LNCAP (cell line): ENCODE results near the gene WIPF1.

Experiments used
- TF ChIP-seq, protein P1 (sequence below): fragments of 450-650 bp; IDR thresholded peaks from 2 replicates; pipeline ENCODE4 v1.5.1; 2017; ENCODE audit warnings: mild to moderate bottlenecking

Gene WIPF1

DNA sequence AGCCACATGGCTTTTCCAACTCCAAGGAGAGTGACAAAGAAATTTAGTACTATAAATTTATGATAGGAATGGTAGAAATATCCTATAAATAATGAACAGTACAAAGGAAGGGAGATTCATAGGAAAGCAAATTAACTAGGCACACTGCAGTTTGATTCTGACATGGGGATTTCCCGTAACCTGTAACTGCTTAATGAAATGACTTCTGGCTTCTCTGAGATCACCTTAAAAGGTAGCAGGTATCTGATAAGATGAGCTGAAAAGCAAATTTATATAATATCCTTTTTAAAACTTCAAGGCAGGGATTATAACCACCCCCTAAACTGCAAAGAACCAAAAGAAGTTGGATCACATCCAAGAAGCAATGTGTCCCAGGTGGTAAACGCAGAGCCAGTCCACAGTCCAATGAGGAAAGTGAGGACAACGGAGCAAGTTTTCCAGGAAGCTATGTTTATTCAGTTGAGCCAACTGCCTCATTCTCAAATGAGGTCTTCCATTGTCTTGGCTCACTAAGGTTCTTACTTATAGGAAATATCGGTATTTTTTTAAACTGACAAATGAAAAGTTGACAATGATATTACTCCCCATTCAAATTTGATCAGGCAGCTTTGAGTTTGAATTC is 43.0 kb downstream of the WIPF1 start:
- TF ChIP-seq, protein P1, sequence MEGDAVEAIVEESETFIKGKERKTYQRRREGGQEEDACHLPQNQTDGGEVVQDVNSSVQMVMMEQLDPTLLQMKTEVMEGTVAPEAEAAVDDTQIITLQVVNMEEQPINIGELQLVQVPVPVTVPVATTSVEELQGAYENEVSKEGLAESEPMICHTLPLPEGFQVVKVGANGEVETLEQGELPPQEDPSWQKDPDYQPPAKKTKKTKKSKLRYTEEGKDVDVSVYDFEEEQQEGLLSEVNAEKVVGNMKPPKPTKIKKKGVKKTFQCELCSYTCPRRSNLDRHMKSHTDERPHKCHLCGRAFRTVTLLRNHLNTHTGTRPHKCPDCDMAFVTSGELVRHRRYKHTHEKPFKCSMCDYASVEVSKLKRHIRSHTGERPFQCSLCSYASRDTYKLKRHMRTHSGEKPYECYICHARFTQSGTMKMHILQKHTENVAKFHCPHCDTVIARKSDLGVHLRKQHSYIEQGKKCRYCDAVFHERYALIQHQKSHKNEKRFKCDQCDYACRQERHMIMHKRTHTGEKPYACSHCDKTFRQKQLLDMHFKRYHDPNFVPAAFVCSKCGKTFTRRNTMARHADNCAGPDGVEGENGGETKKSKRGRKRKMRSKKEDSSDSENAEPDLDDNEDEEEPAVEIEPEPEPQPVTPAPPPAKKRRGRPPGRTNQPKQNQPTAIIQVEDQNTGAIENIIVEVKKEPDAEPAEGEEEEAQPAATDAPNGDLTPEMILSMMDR = no peak

DNA sequence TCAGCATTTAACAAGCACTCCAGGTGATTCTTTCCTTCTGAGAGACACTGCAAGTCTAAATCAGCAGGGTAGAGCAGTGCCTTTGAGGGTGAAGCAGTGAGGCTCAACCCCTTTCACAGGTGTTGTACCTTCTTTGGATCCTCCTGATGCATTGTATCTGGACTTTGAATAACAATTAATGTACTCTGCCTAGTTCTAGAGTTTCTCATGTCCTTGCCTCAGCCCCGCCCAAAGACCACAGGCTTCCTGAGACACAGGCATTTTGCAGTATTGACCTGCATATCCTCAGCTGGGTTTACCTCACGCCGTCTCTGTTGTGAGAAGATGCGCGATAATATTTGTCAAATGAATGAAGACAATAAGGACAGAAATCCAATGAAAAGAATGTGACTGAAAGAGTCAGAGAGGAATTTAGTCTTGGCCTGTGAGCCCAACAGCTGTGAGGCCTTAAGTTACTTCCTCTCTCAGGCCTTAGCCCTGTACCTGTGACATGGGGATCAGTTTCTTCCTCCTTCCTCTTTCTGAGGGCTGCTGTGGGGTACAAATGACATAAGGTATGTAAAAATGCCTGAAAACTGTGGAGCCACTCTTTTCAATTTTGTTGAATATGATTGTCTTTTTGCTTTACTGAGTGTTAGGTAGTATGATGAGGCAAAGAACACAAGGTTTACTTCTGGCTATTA is 43.7 kb downstream of the WIPF1 start:
- TF ChIP-seq, protein P1 = no peak

DNA sequence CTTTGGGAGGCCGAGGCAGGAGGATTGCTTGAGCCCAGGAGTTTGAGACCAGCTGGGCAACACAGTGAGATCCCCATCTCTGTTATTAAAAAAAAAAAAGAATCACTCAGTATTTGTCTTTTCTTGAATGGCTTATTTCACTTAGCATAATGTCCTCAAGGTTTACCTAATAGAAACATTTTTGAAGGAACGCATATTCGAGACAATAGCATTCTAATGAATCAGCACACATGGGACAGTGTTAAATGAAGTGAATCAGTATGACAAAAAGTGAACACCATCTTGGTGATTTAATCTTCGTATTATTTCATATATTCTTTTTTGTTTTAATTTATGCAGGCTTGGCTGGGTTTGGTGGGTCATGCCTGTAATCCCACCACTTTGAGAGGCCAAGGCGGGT is 44.7 kb downstream of the WIPF1 start:
- TF ChIP-seq, protein P1 = no peak

DNA sequence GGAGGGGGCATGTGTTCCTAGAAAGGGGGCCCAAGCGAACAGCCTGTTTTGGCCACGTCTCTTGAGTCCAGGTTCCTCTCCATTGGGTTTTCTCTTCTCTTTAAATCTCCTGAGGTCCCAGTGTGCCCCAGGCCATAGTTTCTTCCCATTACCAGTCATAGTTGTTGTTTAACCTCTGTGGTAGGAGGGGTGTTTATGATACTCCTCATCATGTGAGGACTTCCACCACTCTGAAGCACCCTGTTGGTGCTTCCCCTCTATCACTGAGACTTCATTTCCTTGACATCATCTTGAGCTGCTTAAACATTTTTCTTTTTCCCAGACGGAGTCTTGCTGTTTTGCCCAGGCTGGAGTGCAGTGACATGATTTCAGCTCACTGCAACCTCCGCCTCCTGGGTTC is 45.9 kb downstream of the WIPF1 start:
- TF ChIP-seq, protein P1 = no peak

DNA sequence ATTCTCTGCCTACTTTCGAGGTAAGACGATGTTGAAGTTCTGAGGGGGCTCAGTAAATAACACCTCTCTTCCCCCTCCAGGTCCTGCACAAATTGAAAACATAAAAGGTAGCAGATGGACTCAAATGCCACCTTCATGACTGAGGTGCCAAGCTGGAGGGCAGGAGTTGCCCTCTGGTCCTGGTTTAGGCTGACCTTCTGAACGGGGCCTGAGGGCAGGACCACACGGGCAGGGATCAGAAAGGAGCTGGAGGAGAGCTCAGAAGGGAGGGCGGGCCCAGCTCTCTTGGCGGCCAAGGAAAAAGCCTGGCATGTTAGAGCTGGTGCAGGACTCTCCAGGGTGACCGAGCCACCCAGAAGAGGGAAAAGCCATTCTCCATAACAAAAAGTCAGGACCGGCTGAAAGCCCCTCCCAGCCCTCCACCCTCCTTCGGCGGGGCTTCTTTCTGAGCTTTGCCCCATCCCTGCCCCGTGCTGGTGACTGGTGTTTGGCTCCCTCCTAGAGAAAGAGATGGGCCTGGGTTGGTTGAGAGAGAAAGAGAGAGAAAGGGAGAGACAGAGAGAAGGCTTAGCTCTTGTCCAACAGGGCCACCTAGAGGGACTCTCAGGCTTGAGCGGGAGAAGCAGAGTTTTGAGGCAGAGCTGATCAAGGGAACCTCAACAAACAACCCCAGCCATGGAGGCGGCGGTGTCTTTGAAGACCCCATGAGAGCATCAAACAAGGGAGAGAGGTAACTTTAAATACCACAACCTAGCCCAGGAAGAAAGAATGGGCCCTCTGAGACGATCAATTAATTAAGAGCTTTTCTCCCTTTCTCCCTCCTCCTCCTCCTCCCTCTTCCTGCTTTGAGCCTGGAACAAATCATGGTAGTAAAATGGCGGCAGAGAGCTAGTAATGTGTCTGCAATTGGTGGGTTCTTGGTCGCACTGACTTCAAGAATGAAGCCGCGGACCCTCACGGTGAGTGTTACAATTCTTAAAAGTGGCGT is 50.8 kb downstream of the WIPF1 start:
- TF ChIP-seq, protein P1 = peak; percentile 29; the same call in 1 of the 2 replicates

DNA sequence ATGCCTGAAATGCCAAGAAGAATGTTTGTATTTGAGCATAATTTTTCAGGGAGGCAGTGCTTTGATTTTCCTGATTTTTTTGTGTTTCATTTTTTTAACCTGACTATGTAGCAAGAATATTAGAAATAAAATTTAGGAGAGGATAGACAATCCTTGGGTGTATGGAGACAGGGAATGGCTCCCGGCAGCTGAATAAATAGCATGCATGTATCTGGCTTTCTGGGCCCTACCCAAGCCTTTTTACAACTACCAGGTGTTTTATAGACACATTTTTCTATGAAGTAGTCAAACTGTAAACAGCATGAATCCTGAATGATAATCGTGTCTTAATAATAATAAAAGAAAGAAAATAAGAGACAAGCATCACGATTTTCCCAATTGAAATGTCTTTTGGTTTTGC is 52.4 kb downstream of the WIPF1 start:
- TF ChIP-seq, protein P1 = no peak

DNA sequence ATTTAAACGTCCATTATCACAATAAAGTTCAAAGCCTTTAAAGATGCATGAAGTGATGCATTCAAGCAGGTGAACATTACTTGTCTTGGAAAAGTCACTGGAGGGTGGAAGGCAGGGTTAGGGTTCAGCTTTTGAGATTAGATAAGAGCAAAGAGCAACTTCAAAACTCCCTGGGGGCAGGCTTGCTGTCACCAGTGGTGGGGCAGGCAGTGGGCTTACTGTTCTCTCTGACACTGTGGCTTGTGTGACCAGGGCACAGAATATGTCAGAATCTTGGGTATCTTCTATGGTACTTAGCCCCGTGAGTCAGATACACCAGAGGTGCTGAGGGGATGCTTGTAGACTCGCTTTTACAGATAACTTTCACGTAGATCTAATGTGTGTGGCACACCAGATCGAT is 52.8 kb downstream of the WIPF1 start:
- TF ChIP-seq, protein P1 = no peak
